Heart right ventricle (tissue), 16 donors: ENCODE data around the gene BRD4. TPM values are rescaled to one million over a fixed set of nuclear protein-coding genes. Genes with fewer than 3 reads are reported as not detected.
A peak's percentile ranks its signal among the peaks of the same experiment; 100 is the strongest.

Experiments
- ATAC-seq, 8 donors: fragments of 200-7000 bp; cut with Tn5 transposase; one replicate each; pipeline ENCODE4 v1.9.1; 2020; ENCODE audit warnings: mild to moderate bottlenecking in 8 of 8, moderate library complexity in 8 of 8, moderate number of reproducible peaks in 1 of 8
- DNase-seq, 2 donors: peaks; one replicate each; pipeline ENCODE4 v3.0.0-alpha.2; 2020
- H3K27ac ChIP-seq, 10 donors: fragments of 200-600 bp; sonication (generic) in 2 of 10; one replicate each; pipeline versions ENCODE4 v1.5.0 to v1.8.0; 2020 to 2022; ENCODE audit warnings: mild to moderate bottlenecking in 3 of 10
- H3K27me3 ChIP-seq, 7 donors: fragments of 200-600 bp; one replicate each; pipeline ENCODE4 v1.8.0; 2021 to 2022; ENCODE audit warnings: mild to moderate bottlenecking in 2 of 7
- H3K36me3 ChIP-seq, 9 donors: fragments of 200-600 bp; sonication (generic) in 1 of 9; one replicate each; pipeline versions ENCODE4 v1.5.0 to v1.8.0; 2020 to 2022; ENCODE audit warnings: mild to moderate bottlenecking in 2 of 9
- H3K4me1 ChIP-seq, 9 donors: fragments of 200-600 bp; sonication (generic) in 1 of 9; one replicate each; pipeline versions ENCODE4 v1.5.0 to v1.8.0; 2020 to 2022; ENCODE audit warnings: mild to moderate bottlenecking in 4 of 9
- H3K4me3 ChIP-seq, 10 donors: fragments of 200-600 bp; sonication (generic) in 2 of 10; one replicate each; pipeline versions ENCODE4 v1.5.0 to v1.8.0; 2020 to 2022; ENCODE audit warnings: mild to moderate bottlenecking in 7 of 10, moderate library complexity in 2 of 10
- H3K9me3 ChIP-seq, 11 donors: fragments of 200-600 bp in 10 of 11; sonication (generic) in 2 of 11; one replicate each; pipeline versions ENCODE4 v1.5.0 to v1.8.0; 2013 to 2022; ENCODE audit warnings: mild to moderate bottlenecking in 2 of 11, control low read depth in 1 of 11, moderate library complexity in 1 of 11
- CTCF ChIP-seq, 9 donors: fragments of 200-600 bp; sonication (generic) in 2 of 9; IDR thresholded peaks; one replicate each; pipeline versions ENCODE4 v1.5.0 to v1.8.0; 2021 to 2022; ENCODE audit warnings: antibody characterized with exemption in 9 of 9, mild to moderate bottlenecking in 5 of 9, moderate library complexity in 1 of 9
- WGBS, 2 donors: extraction: QIAGEN DNeasy Blood & Tissue Kit; methylation state at CpG; one replicate each; pipeline ENCODE4 v1.1.7; 2013; ENCODE audit warnings: inconsistent platforms in 1 of 2; 5-methylcytosine and 5-hydroxymethylcytosine counted together
- intact Hi-C, 10 donors: fragments of 100-400 bp; cut with DNase I; formaldehyde crosslinking; loops; one replicate each; pipeline versions ENCODE4 v1.11.1 to v1.14.2; 2022
- polyA plus RNA-seq, 2 donors: library from polyadenylated mRNA; stranded (reverse); fragments of 200-250 nt; gene quantifications; one replicate each; pipeline ENCODE4 v1.2.3, GENCODE V29; 2013
- total RNA-seq, 10 donors: library from RNA; stranded (reverse); fragmentation: NEBNext Ultra II Directional in 3 of 10; extraction: Animal tissue kit (Norgen Biotek cat#: 25700) in 3 of 10; gene quantifications; one replicate each; pipeline versions ENCODE4 v1.2.1 to v1.2.4, GENCODE V29; 2021 to 2023
- donor health status: Arrhythmogenic right ventricular cardiomyopathy.
- donor health status: ischemic (EF 13 %, LVEDD 7.1; RV severe dilation, severe dysfunction).
- donor health status: healthy with polysubstance abuse.
- donor health status: DM: no; HTN: yes; CAD: no.
- donor health status: DM: no; HTN: no; CAD: no.
- donor health status: ischemic (EF 25% LVEDD 6.9; RV normal size, moderate dysfunction).
- donor health status: ischemic (EF 25% LVEDD 5.7; RV mildly dilated, moderate dysfunction).
- donor health status: healthy.
- donor health status: DM: yes; HTN: yes; CAD: no.
- donor health status: Ischemic cardiomyopathy.
- donor health status: ischemic (EF 35%, LVEDD 5.7; RV mildly dilated, moderate dysfunction).
- donor health status: nonischemic (EF 11% LVEDD 7.7; RV severe dilation, severe dysfunction).
- donor health status: DM: yes; HTN: yes; CAD: no.
- donor health status: PGD.
- donor health status: ischemic (EF 29% LVEDD 5.4; RV normal size, mild dysfunction).
- donor health status: nonischemic (EF 23%, LVEDD 6.1; RV moderate dilation, normal function).

BRD4 gene
- total and polyA plus RNA-seq, 12 donors: 31.2 to 85.1 (median 53.6) TPM

GRCh38 chr19:15243236-15243957, 88.9 kb downstream of the BRD4 start:
- 94 to 96% methylated on average over 13 to 17 of the region's 17 CpGs for WGBS, 2 donors
- ATAC-seq (no peak), DNase-seq (no peak)
- intact Hi-C loops: loop anchor here in 2 of 10 donors (10.0 kb wide), 2 partner anchors 129 to 139 kb away; partner anchors contain the start of gene SYDE1 (in 1 of the 2)
- H3K9me3 ChIP-seq: no peaks in the 10 kb centered on the region
- peaks cover 0 to 97% (median 55%) of the 10 kb centered on the region in 9 donors for H3K36me3 ChIP-seq
- peaks cover 12 to 55% (median 38%) of the 10 kb centered on the region in 9 donors for H3K4me1 ChIP-seq
- no peak for TF ChIP-seq CTCF (IDR thresholded peaks at IDR 0.05)
- H3K27ac ChIP-seq: peak overlapping the region in 1 of 10 donors; percentile 26
- H3K27me3 ChIP-seq: no peaks in the 10 kb centered on the region
- H3K4me3 ChIP-seq: no peak overlapping the region

GRCh38 chr19:15241259-15241910, 91.0 kb downstream of the BRD4 start:
- Histone ChIP-seq H3K27ac (peak overlapping the region in 1 of 10 donors; percentile 31), H3K27me3 (no peaks in the 10 kb centered on the region), H3K36me3 (peaks cover 0 to 97% (median 67%) of the 10 kb centered on the region in 9 donors), H3K9me3 (no peaks in the 10 kb centered on the region), H3K4me3 (no peak overlapping the region), H3K4me1 (peaks cover 0 to 35% (median 18%) of the 10 kb centered on the region in 9 donors)
- no peak for TF ChIP-seq CTCF (IDR thresholded peaks at IDR 0.05)
- intact Hi-C loops: loop anchor here in 2 of 10 donors (10.0 kb wide), 2 partner anchors 127 to 137 kb away; partner anchors contain the start of gene SYDE1 (in 1 of the 2)
- DNase-seq: no peak
- 78 to 81% methylated on average over 9 of the region's 9 CpGs for WGBS, 2 donors
- ATAC-seq: no peak

GRCh38 chr19:15240515-15240914, 91.8 kb downstream of the BRD4 start:
- Histone ChIP-seq H3K27me3 (no peaks in the 10 kb centered on the region), H3K27ac (peak overlapping the region in 1 of 10 donors; percentile 31), H3K4me1 (peaks cover 0 to 32% (median 13%) of the 10 kb centered on the region in 9 donors), H3K9me3 (no peaks in the 10 kb centered on the region), H3K36me3 (peaks cover 0 to 97% (median 67%) of the 10 kb centered on the region in 9 donors), H3K4me3 (no peak overlapping the region)
- DNase-seq: no peak
- WGBS, 2 donors: 89 to 91% methylated on average over 9 of the region's 9 CpGs
- no peak for TF ChIP-seq CTCF (IDR thresholded peaks at IDR 0.05)
- intact Hi-C loops: loop anchor here in 2 of 10 donors (10.0 kb wide), 2 partner anchors 126 to 136 kb away; partner anchors contain the start of gene SYDE1 (in 1 of the 2)
- no peak for ATAC-seq

GRCh38 chr19:15239337-15239949, 92.9 kb downstream of the BRD4 start:
- H3K36me3 ChIP-seq: peaks cover 0 to 94% (median 65%) of the 10 kb centered on the region in 9 donors
- H3K9me3 ChIP-seq: no peaks in the 10 kb centered on the region
- no peak for TF ChIP-seq CTCF (IDR thresholded peaks at IDR 0.05)
- intact Hi-C loops: no loop called here
- H3K4me1 ChIP-seq: peaks cover 0 to 21% (median 11%) of the 10 kb centered on the region in 9 donors
- H3K4me3 ChIP-seq: no peak overlapping the region
- no peaks in the 10 kb centered on the region for H3K27me3 ChIP-seq
- H3K27ac ChIP-seq: peak overlapping the region in 2 of 10 donors; percentile 36
- ATAC-seq: no peak
- WGBS, 2 donors: 93 to 94% methylated on average over 26 of the region's 26 CpGs
- no peak for DNase-seq
